ENCODE data around the gene NRP2. TPM values are rescaled to one million over a fixed set of nuclear protein-coding genes. Genes with fewer than 3 reads are reported as not detected.

NRP2 gene
- polyA plus RNA-seq, 1 experiment, result 114 TPM

GRCh38 chr2:205725059-205725458 lies 42.8 kb downstream of the NRP2 start:
- POLR2A ChIA-PET, result no interaction called here
- no peak overlapping the region for H3K4me3 ChIP-seq (ENCODE audit: low read depth, low read length)
- no peak overlapping the region for H3K27ac ChIP-seq (ENCODE audit: low read depth, low read length)
- CTCF ChIA-PET, result no interaction called here
- no peak for DNase-seq (ENCODE audit: low read depth, low spot score)
- no peaks in the 10 kb centered on the region for H3K9me3 ChIP-seq (ENCODE audit: control insufficient read depth, insufficient read depth, low read length)
- TF ChIP-seq CTCF (IDR thresholded peaks at IDR 0.05; ENCODE audit: low read depth, low read length), result no peak
- H3K27me3 ChIP-seq (ENCODE audit: control insufficient read depth, insufficient read depth, low read length), result no peaks in the 10 kb centered on the region

GRCh38 chr2:205726506-205726905 lies 44.2 kb downstream of the NRP2 start:
- POLR2A ChIA-PET, result interaction anchor here (1.2 kb wide), 1 partner anchor 44 kb away, joined by 4 read pairs; the partner anchor contains the start of gene NRP2
- no peak for TF ChIP-seq CTCF (IDR thresholded peaks at IDR 0.05; ENCODE audit: low read depth, low read length)
- no peak overlapping the region for H3K27ac ChIP-seq (ENCODE audit: low read depth, low read length)
- H3K27me3 ChIP-seq (ENCODE audit: control insufficient read depth, insufficient read depth, low read length), result no peaks in the 10 kb centered on the region
- no peak for DNase-seq (ENCODE audit: low read depth, low spot score)
- H3K9me3 ChIP-seq (ENCODE audit: control insufficient read depth, insufficient read depth, low read length), result no peaks in the 10 kb centered on the region
- no peak overlapping the region for H3K4me3 ChIP-seq (ENCODE audit: low read depth, low read length)
- CTCF ChIA-PET, result no interaction called here

- Histone ChIP-seq H3K4me3 (ENCODE audit: low read depth, low read length) (no peak overlapping the region), H3K9me3 (ENCODE audit: control insufficient read depth, insufficient read depth, low read length) (no peaks in the 10 kb centered on the region), H3K27ac (ENCODE audit: low read depth, low read length) (no peak overlapping the region), H3K27me3 (ENCODE audit: control insufficient read depth, insufficient read depth, low read length) (no peaks in the 10 kb centered on the region)
- no peak for TF ChIP-seq CTCF (IDR thresholded peaks at IDR 0.05; ENCODE audit: low read depth, low read length)
- DNase-seq (ENCODE audit: low read depth, low spot score), result no peak
- POLR2A ChIA-PET, result no interaction called here
- CTCF ChIA-PET, result no interaction called here
These were observed 44.9 kb downstream of the NRP2 start for GRCh38 chr2:205727174-205727573.

GRCh38 chr2:205728366-205728765 lies 46.1 kb downstream of the NRP2 start:
- Histone ChIP-seq H3K4me3 (ENCODE audit: low read depth, low read length) (no peak overlapping the region), H3K27me3 (ENCODE audit: control insufficient read depth, insufficient read depth, low read length) (no peaks in the 10 kb centered on the region), H3K27ac (ENCODE audit: low read depth, low read length) (no peak overlapping the region), H3K9me3 (ENCODE audit: control insufficient read depth, insufficient read depth, low read length) (no peaks in the 10 kb centered on the region)
- ChIA-PET CTCF (no interaction called here), POLR2A (no interaction called here)
- no peak for DNase-seq (ENCODE audit: low read depth, low spot score)
- no peak for TF ChIP-seq CTCF (IDR thresholded peaks at IDR 0.05; ENCODE audit: low read depth, low read length)

GRCh38 chr2:205730191-205730590 lies 47.9 kb downstream of the NRP2 start:
- CTCF ChIA-PET, result interaction anchor here (0.5 to 1.3 kb wide), 3 partner anchors 10 to 196 kb away, joined by 3 to 5 read pairs (median 5); no protein-coding TSS in a partner anchor
- TF ChIP-seq CTCF (IDR thresholded peaks at IDR 0.05; ENCODE audit: low read depth, low read length), result no peak
- peak overlapping the region; percentile 89 for H3K27ac ChIP-seq (ENCODE audit: low read depth, low read length)
- H3K4me3 ChIP-seq (ENCODE audit: low read depth, low read length), result no peak overlapping the region
- DNase-seq (ENCODE audit: low read depth, low spot score), result no peak
- no peaks in the 10 kb centered on the region for H3K9me3 ChIP-seq (ENCODE audit: control insufficient read depth, insufficient read depth, low read length)
- H3K27me3 ChIP-seq (ENCODE audit: control insufficient read depth, insufficient read depth, low read length), result no peaks in the 10 kb centered on the region
- POLR2A ChIA-PET, result interaction anchor here (1.0 to 1.1 kb wide), 2 partner anchors 26 to 48 kb away, joined by 3 read pairs; partner anchors contain the start of gene NRP2

All from AG04450 (cell line).